RKO (cell line): Measurements from ENCODE around the gene SLC9B2.
"Not testable (repeated sequence)": the region's sequence is repeated elsewhere in the genome, so short reads cannot be mapped to it uniquely, and the experiment has no call there.

Experiments
- DNase-seq: peaks from one replicate; pipeline ENCODE4 v3.0.0-alpha.2; 2016; ENCODE audit warnings: low spot score

Gene SLC9B2

DNA sequence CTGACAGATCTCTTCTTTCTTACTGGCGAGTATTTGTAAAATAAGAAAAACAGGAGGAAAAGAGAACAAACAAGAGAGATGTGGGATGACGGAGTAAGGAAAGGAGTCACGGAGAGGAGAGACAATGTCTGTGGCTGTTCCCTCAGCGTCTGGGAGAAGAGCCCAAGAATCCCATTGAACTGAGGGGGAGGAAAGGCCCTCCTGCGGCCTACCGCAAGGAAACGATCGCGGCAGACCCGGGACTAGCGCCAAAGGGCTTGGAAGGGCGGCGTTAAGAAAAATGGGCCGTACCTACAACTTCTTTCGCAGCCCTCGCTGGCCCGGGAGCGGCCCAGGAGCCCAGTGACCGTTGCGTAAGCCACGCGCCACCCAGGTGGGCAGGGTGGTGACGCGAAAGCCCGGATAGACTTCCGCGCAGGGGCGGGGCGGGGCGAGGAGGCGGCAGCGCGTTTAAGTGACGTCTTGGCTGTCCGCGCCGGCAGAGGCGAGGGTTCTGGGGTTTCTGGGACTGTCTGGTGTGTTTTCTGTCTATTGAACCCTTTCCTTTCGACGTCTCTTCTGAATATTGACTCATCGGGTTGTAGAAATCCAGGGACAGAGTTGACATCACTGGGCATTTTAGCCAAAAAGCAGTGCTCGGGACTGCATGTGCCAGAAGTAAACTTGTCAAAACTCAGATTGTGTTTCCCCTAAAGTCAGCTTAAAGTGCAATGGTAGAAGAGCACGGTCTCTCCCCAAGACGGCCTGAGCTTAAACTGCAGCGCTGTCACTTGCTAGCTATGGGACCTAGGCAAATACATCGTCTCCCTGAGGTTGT lies 57.0 kb downstream of the SLC9B2 start, which contains the start of gene SLC9B1:
Gene SLC9B1, minus strand, starts transcription at position 398 of the 817 bp plus-strand sequence. CDS start 27,994 bp downstream, outside the sequence.
- DNase-seq: peak; percentile 94

GRCh38 chr4:103018391-103019307 lies 57.9 kb downstream of the SLC9B2 start:
- peak; percentile 51 for DNase-seq

DNA sequence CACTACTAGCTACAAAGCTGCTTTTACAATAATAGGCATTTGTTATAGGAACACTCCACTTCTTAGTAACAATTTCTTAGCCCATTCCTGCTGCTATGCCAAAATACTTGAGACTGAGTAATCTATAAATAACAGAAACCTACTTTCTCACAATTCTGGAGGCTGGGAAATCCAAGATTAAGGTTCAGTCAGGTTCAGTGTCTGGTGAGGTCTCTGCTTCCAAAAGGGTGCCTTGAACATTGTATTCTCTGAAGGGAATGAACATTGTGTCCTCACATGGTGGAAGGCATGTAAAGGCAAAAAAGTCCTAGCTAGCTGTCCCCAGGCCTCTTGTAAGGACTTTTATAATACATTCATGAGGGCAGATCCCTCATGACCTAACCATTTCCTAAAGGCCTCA lies 64.0 kb downstream of the SLC9B2 start:
- no peak for DNase-seq

GRCh38 chr4:103012060-103012459 lies 64.5 kb downstream of the SLC9B2 start:
- DNase-seq: no peak

- no peak for DNase-seq
Measured at GRCh38 chr4:103011378-103012025, 65.1 kb downstream of the SLC9B2 start.

DNA sequence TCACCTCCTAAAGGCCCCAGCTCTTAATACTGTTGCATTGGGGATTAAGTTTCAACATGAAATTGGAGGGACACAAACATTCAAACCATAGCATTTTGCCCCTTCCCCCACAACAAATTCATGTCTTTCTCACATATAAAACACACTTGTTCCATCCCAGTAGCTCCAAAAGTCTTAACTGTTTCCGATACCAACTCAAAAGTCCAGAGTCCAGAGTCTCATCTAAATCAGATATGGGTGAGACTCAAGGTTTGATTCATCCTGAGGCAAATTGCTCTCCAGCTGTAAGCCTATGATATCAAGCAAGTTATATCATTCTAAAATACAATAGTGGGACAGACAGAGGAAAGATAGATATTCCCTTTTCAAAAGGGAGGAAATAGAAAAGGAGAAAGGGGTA lies 65.8 kb downstream of the SLC9B2 start:
- no peak for DNase-seq

GRCh38 chr4:103008875-103009729 lies 67.5 kb downstream of the SLC9B2 start:
- DNase-seq: peak; percentile 79

DNA sequence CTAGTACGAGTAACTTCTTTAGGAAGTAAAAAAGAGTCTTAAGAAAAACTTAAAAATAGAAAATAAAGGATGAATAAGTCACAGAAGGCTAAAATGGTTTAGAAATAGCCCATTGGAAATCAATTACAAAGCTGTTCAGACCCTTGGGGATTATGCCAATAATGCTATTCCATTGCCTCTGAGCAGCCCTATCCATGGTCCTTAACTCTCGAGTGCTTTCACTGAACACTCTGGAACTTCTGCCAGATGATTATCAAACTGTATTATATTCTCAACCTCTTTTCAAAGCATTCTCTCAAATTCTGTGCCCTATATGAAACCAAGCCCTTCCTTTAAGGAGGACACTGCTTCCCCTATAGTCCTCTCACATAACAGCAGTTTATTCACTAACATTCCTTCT lies 74.0 kb downstream of the SLC9B2 start:
- DNase-seq: no peak

DNA sequence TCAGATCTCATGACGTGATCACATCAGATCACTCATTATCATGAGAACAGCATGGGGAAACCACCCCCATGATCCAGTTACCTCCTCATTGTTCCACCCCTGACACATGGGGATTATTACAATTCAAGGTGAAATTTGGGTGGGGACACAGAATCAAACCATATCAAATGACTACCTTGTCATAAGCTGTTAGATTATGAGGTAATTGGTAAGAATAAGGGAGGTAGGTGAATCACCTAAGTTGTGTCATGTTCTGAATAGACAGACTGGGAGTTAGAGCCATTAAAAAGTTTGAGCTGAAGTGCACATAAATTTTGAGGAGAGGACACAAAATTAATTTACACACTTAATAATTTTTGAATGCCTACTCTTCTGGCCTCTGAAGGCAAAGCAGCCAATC lies 81.8 kb downstream of the SLC9B2 start:
- peak; percentile 29 for DNase-seq

DNA sequence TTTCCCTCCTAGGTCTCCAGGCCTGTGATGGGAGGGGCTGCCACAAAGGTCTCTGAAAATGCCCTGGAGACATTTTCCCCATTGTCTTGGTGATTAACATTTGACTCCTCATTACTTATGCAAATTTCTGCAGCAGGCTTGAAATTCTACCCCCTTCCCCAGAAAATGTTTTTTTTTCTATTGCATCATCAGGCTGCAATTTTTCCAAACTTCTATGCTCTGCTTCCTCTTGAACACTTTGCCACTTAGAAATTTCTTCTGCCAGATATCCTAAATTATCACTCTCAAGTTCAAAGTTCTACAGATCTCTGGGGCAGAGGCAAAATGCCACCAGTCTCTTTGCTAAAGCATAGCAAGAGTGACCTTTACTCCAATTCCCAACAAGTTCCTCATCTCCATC lies 82.6 kb downstream of the SLC9B2 start:
- DNase-seq: not testable (repeated sequence)

GRCh38 chr4:102988429-102989020 lies 88.0 kb downstream of the SLC9B2 start:
- DNase-seq: no peak

- DNase-seq: no peak
Measured at GRCh38 chr4:102981005-102981404, 95.6 kb downstream of the SLC9B2 start.
